B cell (primary cell): ENCODE data around the gene TOM1L2. TPM values are rescaled to one million over a fixed set of nuclear protein-coding genes. Genes with fewer than 3 reads are reported as not detected.

Experiments
- ATAC-seq: fragments of 200-7000 bp; cut with Tn5 transposase; one replicate; pipeline ENCODE4 v1.10.0; 2021; ENCODE audit warnings: low read depth, mild to moderate bottlenecking, moderate number of reproducible peaks, moderate library complexity
- CTCF ChIA-PET: fragments of 350-600 bp; sonication (Branson Sonifier 250); formaldehyde crosslinking; loops from one replicate; lab custom pipeline; 2021; ENCODE audit warnings: antibody characterized with exemption, inconsistent platforms; lab: Charles Lee
- POLR2A ChIA-PET: fragments of 350-600 bp; sonication (Branson Sonifier 250); formaldehyde crosslinking; loops from one replicate; lab custom pipeline; 2021; ENCODE audit warnings: antibody characterized with exemption; lab: Charles Lee
- DNase-seq: peaks from one replicate; pipeline ENCODE4 v3.0.0; 2013
- H2AFZ ChIP-seq: 2 replicates; pipeline ENCODE4 v1.6.1; 2012; ENCODE audit warnings: mild to moderate bottlenecking, low read depth, low read length; ENCODE audit not compliant: insufficient read depth, poor library complexity, severe bottlenecking
- H3K27ac ChIP-seq, 2 donors: 1 replicate in 1 of 2; 2 replicates in 1 of 2; pipeline ENCODE4 v1.5.1; 2012 to 2013; ENCODE audit warnings: low read length in 2 of 2, mild to moderate bottlenecking in 2 of 2, moderate library complexity in 1 of 2
- H3K27me3 ChIP-seq, 4 experiments: fragments of 200-600 bp in 1 of 4; sonication (generic) in 1 of 4; replicated peaks in 1 of 4; 1 replicate in 2 of 4; 2 replicates in 2 of 4; pipeline versions ENCODE4 v1.6.1 to v1.7.0; 2013 to 2016; ENCODE audit warnings: low read length in 3 of 4, mild to moderate bottlenecking in 2 of 4, mixed read lengths in 1 of 4, moderate library complexity in 1 of 4; ENCODE audit not compliant: insufficient read depth in 4 of 4, control insufficient read depth in 3 of 4; ENCODE audit errors: control extremely low read depth in 1 of 4
- H3K36me3 ChIP-seq, 2 experiments: replicated peaks in 1 of 2; 1 replicate in 1 of 2; 2 replicates in 1 of 2; pipeline versions ENCODE4 v1.6.1 to v1.7.1; 2013; ENCODE audit warnings: low read length in 1 of 2; ENCODE audit not compliant: insufficient read depth in 2 of 2, control insufficient read depth in 1 of 2; ENCODE audit errors: control extremely low read depth in 1 of 2, extremely low read depth in 1 of 2
- H3K4me1 ChIP-seq, 2 donors: fragments of 200-600 bp in 1 of 2; sonication (generic) in 1 of 2; 1 replicate in 1 of 2; 2 replicates in 1 of 2; pipeline versions ENCODE4 v1.5.1 to v1.6.1; 2013 to 2017; ENCODE audit warnings: low read length in 2 of 2; ENCODE audit not compliant: control insufficient read depth in 2 of 2, insufficient read depth in 2 of 2
- H3K4me2 ChIP-seq: replicated peaks from 2 replicates; pipeline ENCODE3; 2012; ENCODE audit warnings: mild to moderate bottlenecking, low read depth, low read length; ENCODE audit not compliant: poor library complexity, severe bottlenecking
- H3K4me3 ChIP-seq, 5 experiments: fragments of 200-600 bp in 1 of 5; sonication (generic) in 1 of 5; 1 replicate in 3 of 5; 2 replicates in 2 of 5; pipeline versions ENCODE4 v1.5.1 to v1.7.0; 2011 to 2016; ENCODE audit warnings: low read length in 4 of 5, mild to moderate bottlenecking in 4 of 5, low read depth in 2 of 5, control low read depth in 1 of 5, moderate library complexity in 1 of 5; ENCODE audit not compliant: insufficient read depth in 1 of 5; ENCODE audit errors: control extremely low read depth in 1 of 5, extremely low read depth in 1 of 5
- H3K79me2 ChIP-seq: fragments of 200-600 bp; sonication (generic); one replicate; pipeline ENCODE4 v1.6.0; 2016; ENCODE audit warnings: low read length; ENCODE audit not compliant: control insufficient read depth, insufficient read depth
- H3K9ac ChIP-seq: fragments of 200-600 bp; sonication (generic); 2 replicates; pipeline ENCODE4 v1.6.1; 2017; ENCODE audit warnings: mild to moderate bottlenecking, low read length, moderate library complexity
- H3K9me3 ChIP-seq, 3 donors: one replicate each; pipeline versions ENCODE4 v1.6.1 to v1.7.1; 2013; ENCODE audit warnings: low read length in 2 of 3; ENCODE audit not compliant: control insufficient read depth in 2 of 3, insufficient read depth in 1 of 3; ENCODE audit errors: control extremely low read depth in 1 of 3
- H4K20me1 ChIP-seq: 2 replicates; pipeline ENCODE4 v1.6.0; 2012; ENCODE audit warnings: mild to moderate bottlenecking, low read length; ENCODE audit not compliant: insufficient read depth, control insufficient read depth, poor library complexity, severe bottlenecking
- H3K27ac Mint-ChIP-seq: one replicate; pipeline ENCODE4 v1.8.0; 2021; ENCODE audit warnings: mixed read lengths
- H3K27me3 Mint-ChIP-seq: one replicate; pipeline ENCODE4 v1.8.0; 2021; ENCODE audit warnings: mixed read lengths
- H3K4me1 Mint-ChIP-seq: one replicate; pipeline ENCODE4 v1.8.0; 2021; ENCODE audit warnings: mixed read lengths
- H3K4me3 Mint-ChIP-seq: one replicate; pipeline ENCODE4 v1.8.0; 2021; ENCODE audit warnings: mixed read lengths
- H3K9me3 Mint-ChIP-seq: one replicate; pipeline ENCODE4 v1.8.0; 2022; ENCODE audit warnings: mixed read lengths; ENCODE audit not compliant: insufficient read depth
- CTCF ChIP-seq: fragments of 200-600 bp; IDR thresholded peaks from one replicate; pipeline ENCODE4 v1.8.0; 2022; ENCODE audit warnings: antibody characterized with exemption, mild to moderate bottlenecking
- EZH2 ChIP-seq: IDR thresholded peaks from 2 replicates; pipeline ENCODE4 v1.6.1; 2012; ENCODE audit warnings: borderline replicate concordance, low read depth, mild to moderate bottlenecking, moderate library complexity, low read length; ENCODE audit not compliant: insufficient read depth, poor library complexity, severe bottlenecking
- WGBS: methylation state at CpG from one replicate; pipeline ENCODE4 v1.1.5; 2013; ENCODE audit warnings: missing lambda C conversion rate; ENCODE audit not compliant: insufficient coverage; 5-methylcytosine and 5-hydroxymethylcytosine counted together
- intact Hi-C: fragments of 100-400 bp; cut with micrococcal nuclease; formaldehyde crosslinking; loops from one replicate; pipeline ENCODE4 v1.10.0; 2022
- polyA plus RNA-seq: library from polyadenylated mRNA; depleted of rRNA; stranded (reverse); fragments of >200 nt; gene quantifications from 2 replicates; pipeline ENCODE4 v1.2.3, GENCODE V29; 2012
- total RNA-seq, 2 donors: library from RNA; stranded (reverse); fragments of 120-200 nt in 1 of 2; gene quantifications; 1 replicate in 1 of 2; 2 replicates in 1 of 2; pipeline versions ENCODE4 v1.2.3 to v1.2.4, GENCODE V29; 2013 to 2022

The TOM1L2 gene
- total and polyA plus RNA-seq, 2 donors (not counting 1 experiment from before 2014, with no cell fraction given), result 25.1 to 29.7 TPM

- TF ChIP-seq CTCF (no peak), EZH2 (no peak)
- POLR2A ChIA-PET, result no interaction called here
Observed at GRCh38 chr17:17937201-17937853, 34.9 kb downstream of the TOM1L2 start.

GRCh38 chr17:17935321-17936271 is 36.6 kb downstream of the TOM1L2 start:
- CTCF ChIA-PET, result no interaction called here
- no peak for ATAC-seq
- peaks cover 8% of the 10 kb centered on the region for H3K4me1 Mint-ChIP-seq

More at GRCh38 chr17:17937201-17937853, 34.9 kb downstream of the TOM1L2 start:
- H3K9me3 ChIP-seq, result no peaks in the 10 kb centered on the region
- peaks cover 29% of the 10 kb centered on the region for H3K79me2 ChIP-seq
- no peaks in the 10 kb centered on the region for H3K27me3 ChIP-seq
- peaks cover 8% of the 10 kb centered on the region for H3K4me1 Mint-ChIP-seq
- no peak for ATAC-seq
- no peak overlapping the region for H3K27ac ChIP-seq
- no peak overlapping the region for H3K4me3 ChIP-seq
- H3K9me3 Mint-ChIP-seq, result no peaks in the 10 kb centered on the region
- DNase-seq, result no peak
- H3K4me3 Mint-ChIP-seq, result no peak overlapping the region
- no peak overlapping the region for H3K27ac Mint-ChIP-seq
- CTCF ChIA-PET, result no interaction called here
- H3K36me3 ChIP-seq, result no peaks in the 10 kb centered on the region
- no peaks in the 10 kb centered on the region for H3K27me3 Mint-ChIP-seq
- no peaks in the 10 kb centered on the region for H3K4me1 ChIP-seq
- no peak overlapping the region for H3K9ac ChIP-seq
- intact Hi-C loops, result no loop called here
- no peak overlapping the region for H3K4me2 ChIP-seq
- no peak overlapping the region for H2AFZ ChIP-seq
- 100% methylated on average over 1 of the region's 4 CpGs for WGBS
- H4K20me1 ChIP-seq, result peaks cover 11% of the 10 kb centered on the region

More at GRCh38 chr17:17935321-17936271, 36.6 kb downstream of the TOM1L2 start:
- intact Hi-C loops, result no loop called here
- H3K9ac ChIP-seq, result no peak overlapping the region
- H3K4me3 ChIP-seq, result no peak overlapping the region
- H3K27ac ChIP-seq, result no peak overlapping the region
- H3K4me1 ChIP-seq, result no peaks in the 10 kb centered on the region
- DNase-seq, result no peak
- POLR2A ChIA-PET, result no interaction called here
- Mint-ChIP-seq H3K27ac (no peak overlapping the region), H3K4me3 (no peak overlapping the region), H3K9me3 (no peaks in the 10 kb centered on the region), H3K27me3 (no peaks in the 10 kb centered on the region)
- no peaks in the 10 kb centered on the region for H3K36me3 ChIP-seq
- peaks cover 17% of the 10 kb centered on the region for H3K79me2 ChIP-seq
- 81% methylated on average over 6 of the region's 6 CpGs for WGBS
- no peak overlapping the region for H3K4me2 ChIP-seq
- H4K20me1 ChIP-seq, result peaks cover 18% of the 10 kb centered on the region
- no peaks in the 10 kb centered on the region for H3K27me3 ChIP-seq
- TF ChIP-seq CTCF (no peak), EZH2 (no peak)
- H2AFZ ChIP-seq, result no peak overlapping the region
- H3K9me3 ChIP-seq, result no peaks in the 10 kb centered on the region
